DOHH2 (cell line): Measurements from ENCODE around the gene CFAP77.

Experiments
- EZH2phosphoT487 ChIP-seq: fragments of 200-600 bp; sonication (generic); IDR thresholded peaks from 2 replicates; pipeline ENCODE4 v1.6.1; 2017; ENCODE audit warnings: borderline replicate concordance, mild to moderate bottlenecking, antibody characterized with exemption, low read length, moderate library complexity, mixed read lengths
- TF ChIP-seq, protein P1 (sequence below): fragments of 200-600 bp; sonication (generic); IDR thresholded peaks from one replicate; pipeline ENCODE4 v1.5.1; 2014; ENCODE audit warnings: antibody characterized with exemption, mild to moderate bottlenecking, low read depth, low read length; ENCODE audit not compliant: poor library complexity, severe bottlenecking

DNA sequence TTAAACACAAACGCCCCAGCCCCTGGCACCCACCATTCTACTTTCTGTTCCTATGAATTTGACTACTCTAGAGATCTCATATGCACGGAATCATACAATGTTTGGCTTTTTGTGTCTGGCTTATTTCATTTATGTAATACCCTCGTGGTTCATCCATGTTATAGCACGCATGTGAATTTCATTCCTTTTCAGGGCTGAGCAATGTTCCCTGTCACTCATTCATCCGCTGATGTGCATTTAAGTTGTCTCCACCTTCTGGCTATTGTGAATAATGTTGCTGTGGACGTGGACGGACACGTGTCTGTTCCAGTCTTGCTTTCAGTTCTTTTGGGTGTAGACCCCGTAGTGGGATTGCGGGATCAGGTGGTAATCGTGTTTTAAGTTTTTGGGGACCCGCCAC is 92.5 kb downstream of the CFAP77 start:
- TF ChIP-seq, protein P1, sequence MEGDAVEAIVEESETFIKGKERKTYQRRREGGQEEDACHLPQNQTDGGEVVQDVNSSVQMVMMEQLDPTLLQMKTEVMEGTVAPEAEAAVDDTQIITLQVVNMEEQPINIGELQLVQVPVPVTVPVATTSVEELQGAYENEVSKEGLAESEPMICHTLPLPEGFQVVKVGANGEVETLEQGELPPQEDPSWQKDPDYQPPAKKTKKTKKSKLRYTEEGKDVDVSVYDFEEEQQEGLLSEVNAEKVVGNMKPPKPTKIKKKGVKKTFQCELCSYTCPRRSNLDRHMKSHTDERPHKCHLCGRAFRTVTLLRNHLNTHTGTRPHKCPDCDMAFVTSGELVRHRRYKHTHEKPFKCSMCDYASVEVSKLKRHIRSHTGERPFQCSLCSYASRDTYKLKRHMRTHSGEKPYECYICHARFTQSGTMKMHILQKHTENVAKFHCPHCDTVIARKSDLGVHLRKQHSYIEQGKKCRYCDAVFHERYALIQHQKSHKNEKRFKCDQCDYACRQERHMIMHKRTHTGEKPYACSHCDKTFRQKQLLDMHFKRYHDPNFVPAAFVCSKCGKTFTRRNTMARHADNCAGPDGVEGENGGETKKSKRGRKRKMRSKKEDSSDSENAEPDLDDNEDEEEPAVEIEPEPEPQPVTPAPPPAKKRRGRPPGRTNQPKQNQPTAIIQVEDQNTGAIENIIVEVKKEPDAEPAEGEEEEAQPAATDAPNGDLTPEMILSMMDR: no peak
- TF ChIP-seq EZH2phosphoT487: no peak
